ENCODE measurements around the gene ZNF700.
"Not testable (repeated sequence)": the region's sequence is repeated elsewhere in the genome, so short reads cannot be mapped to it uniquely, and the experiment has no call there.

The ZNF700 gene

DNA sequence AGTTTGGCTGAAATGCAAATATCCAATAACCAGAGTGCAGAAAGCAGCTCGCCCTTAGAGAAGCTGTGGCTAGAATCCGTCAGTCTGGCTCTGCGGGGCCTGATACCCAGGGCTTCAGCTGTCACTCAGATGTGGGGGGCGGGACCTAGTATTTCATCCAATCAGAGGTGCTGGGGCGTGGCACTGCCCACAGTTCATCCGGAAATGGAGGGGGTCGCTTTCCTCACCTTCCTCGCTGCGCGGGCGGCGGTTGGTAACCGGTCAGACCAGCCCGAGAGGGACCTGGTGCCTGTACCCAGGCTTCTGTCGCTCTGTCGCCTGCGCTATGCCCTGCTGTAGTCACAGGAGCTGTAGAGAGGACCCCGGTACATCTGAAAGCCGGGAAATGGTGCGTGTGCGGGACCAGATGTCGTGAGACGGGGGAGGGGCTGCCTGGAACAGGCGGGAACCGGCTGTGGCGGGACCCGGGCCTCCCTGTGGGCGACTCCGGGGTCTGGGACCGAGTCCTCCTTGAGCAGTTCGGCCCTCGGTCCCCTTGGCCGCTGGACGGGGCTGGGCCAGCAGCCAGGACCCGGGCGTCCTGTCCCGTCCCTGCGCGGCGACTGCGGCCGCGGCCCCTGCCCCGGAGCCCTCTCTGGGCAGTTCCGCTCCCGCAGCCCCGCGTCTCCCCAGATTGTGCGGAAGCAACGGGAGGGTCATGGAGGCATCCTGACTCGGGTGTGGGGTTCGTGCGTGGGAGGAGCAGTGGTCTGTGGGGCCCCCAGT is at the start of gene ZNF700:
Gene ZNF700 (plus strand): TSS at position 222 of the 765 bp plus-strand sequence. CDS start 104 bp downstream, at position 326.
- peak; percentile 96 for DNase-seq

DNA sequence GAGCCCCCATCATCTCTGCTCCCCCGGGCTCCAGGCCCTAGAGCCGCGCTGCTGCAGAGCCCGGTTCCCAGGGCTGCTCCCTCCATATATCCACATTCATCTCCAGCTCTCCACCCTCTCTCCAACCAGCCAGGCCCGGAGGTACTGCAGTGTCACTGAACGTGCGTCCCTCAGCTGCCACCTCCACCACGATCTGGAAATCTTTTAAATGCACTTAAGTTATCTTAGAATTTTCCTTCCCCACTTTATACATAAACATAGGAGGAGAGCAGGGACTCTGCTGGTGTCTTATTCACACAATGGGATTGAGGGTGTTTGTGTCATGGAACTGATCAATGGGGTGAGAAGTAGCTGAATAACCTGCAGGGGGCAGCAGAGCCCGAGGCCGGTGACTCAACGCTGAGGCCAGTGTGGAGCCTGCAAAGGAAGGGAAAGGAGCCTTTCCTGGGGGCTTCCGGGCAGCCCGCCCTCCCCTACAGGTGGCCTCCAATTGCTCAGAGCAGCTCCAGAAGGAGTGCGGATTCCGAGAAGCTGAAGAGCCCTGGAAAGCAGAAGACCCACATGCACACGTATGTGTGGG is 45.1 kb upstream of the ZNF700 start:
- DNase-seq: not testable (repeated sequence)

DNA sequence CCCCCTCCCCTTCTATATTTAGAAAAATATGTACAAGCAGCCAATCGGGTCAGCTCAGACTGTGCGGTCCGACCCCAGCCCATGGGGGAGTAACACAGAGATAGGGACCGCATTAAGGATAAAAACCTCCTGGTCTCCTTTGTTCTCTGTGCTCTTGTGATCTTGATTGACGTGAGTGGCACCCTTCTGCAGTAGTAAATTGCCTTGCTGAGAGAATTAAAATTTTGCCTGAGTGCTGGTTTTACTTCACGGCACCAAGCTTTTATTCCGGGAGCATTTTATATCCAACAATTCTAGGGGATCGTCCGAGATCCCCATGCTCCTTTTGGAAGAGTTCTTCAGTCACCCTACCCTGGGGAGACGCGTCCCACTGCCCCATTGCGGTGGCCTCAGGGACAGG is 44.3 kb upstream of the ZNF700 start:
- no peak for DNase-seq

DNA sequence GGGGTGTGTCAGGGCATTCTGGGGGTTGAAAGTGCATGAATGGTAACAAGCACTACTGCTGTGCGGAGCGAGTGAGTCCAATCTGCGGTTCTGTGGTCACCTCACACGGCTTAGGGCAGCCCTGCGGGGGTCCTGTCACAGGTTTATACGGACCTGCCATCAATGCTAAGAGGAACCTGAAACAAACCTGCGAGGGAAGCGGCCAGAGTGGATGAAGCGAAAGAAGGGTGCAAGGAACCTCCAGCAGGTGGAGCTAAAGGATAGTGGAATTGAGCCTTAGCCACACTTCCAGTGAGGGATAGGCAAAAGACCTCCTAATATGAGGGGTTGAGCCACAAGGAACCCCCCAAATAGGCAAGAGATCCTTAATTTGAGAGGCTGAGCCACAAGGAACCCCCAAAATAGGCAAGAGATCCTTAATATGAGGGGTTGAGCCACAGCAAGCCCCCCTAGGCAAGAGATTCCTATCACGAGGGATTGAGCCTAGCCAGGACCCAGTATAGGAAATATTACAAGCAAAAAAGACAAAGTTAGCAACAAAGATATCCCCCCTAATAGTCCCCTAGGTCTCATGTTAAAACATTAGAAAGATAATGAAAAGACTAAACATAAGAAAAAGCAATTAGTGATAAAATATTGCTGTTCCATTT is 43.6 kb upstream of the ZNF700 start:
- DNase-seq: peak; percentile 11

DNA sequence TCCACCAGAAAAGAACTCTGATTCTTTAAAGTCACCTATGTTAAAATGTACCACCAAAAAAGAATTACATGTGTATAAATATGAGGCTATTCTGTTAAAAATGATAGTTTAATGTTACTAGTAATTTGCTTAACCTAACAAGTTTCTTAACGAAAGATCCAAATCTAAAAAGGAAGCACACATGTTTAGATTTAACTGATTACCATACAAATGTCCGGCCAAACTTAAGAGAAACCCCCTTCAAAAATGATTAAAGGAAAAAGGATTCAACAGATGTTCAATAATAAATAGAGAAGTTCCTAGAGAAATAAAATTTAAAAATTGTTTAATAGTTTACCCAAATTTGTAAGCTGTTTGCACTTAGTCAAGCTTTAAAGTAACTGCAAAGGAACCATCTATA is 42.3 kb upstream of the ZNF700 start:
- DNase-seq: no peak

DNA sequence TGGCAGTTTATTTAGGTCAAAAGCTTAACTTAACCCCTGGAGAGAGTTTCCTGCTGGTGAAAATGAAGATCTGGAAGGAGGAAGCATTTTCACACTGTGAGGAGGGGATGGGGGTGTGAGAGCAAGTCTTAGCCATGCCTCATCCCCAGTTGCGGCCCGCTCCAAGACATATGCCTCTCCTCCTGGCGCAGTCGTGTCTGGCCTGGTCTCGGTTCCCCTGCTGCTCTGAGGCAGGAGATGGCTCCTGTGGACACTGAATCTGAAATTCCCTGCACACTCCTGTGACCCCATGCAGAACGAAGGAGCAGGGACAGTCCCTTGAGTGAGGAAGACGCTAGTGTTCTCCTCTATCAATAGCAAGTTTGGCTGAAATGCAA is 37.7 kb upstream of the ZNF700 start:
- DNase-seq: no peak

DNA sequence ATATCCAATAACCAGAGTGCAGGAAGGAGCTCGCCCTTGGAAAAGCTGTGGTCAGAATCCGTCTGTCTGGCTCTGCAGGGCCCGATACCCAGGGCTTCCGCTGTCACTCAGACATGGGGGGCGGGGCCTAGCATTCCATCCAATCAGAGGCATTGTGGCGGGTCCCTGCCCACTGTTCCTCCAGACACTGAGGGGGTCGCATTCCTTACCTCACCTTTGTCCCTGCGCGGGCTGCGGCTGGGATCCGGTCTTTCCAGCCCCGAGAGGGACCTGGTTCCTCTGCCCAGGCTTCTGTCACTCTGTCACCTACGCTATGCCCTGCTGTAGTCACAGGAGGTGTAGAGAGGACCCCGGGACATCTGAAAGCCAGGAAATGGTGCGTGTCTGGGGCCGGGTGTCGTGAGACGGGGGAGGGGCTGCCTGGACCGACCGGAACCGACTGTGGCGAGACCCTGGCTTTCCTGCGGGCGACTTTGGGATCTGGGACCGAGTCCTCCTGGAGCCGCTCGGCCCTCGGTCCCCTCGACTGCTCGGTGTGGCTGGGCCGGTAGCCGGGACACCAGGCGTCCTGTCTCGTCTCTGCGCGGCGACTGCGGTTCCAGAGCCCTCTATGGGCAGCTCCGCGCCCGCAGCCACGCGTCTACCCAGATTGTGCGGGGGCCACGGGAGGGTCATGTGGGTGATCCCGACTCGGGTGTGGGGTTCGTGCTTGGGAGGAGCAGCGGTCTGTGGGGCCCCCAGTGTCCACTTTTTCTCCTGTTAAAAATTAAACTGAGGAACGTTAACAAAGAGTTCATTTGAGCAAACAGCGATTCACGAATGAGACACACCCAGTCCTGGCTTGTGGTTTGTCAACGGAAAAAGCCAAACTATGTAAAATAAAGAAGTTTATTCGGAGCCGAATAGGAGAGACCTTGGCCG is 37.0 kb upstream of the ZNF700 start, which contains the start of gene ZNF69:
Gene ZNF69 (plus strand): TSS at position 172 of the 921 bp plus-strand sequence. CDS start 142 bp downstream, at position 314.
- no peak for DNase-seq

DNA sequence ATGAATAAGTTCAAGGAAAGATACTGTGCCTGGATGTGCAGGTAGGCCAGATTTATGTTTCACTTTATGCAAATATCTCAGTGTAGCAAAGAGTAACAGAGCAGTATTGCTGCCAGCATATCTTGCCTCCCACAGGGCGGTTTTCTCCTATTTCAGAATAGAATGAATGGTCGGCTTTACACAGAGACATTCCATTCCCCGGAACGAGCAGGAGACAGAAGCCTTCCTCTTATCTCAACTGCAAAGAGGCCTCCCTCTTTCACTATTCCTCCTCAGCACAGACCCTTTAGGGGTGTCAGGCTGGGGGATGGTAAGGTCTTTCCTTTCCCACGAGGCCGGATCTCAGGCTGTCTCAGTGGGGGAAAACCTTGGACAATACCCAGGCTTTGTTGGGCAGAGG is 35.0 kb upstream of the ZNF700 start:
- DNase-seq: not testable (repeated sequence)

DNA sequence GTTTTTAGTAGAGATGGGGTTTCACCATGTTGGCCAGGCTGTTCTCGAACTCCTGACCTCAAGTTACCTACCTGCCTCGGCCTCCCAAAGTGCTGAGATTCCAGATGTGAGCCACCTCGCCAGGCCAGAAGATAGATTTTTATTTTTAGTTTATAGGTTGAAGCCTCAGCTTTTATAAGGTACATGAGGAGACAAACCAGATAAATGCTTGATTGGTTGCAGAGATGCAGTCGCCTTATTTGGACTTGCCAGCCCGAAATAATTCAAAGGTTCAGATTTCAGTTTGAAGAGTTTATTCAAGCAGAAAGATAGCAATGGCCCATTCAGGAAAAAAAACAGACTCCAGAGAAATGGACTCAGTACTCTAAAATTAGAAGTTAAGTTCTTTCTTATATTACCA is 34.3 kb upstream of the ZNF700 start:
- DNase-seq: no peak

DNA sequence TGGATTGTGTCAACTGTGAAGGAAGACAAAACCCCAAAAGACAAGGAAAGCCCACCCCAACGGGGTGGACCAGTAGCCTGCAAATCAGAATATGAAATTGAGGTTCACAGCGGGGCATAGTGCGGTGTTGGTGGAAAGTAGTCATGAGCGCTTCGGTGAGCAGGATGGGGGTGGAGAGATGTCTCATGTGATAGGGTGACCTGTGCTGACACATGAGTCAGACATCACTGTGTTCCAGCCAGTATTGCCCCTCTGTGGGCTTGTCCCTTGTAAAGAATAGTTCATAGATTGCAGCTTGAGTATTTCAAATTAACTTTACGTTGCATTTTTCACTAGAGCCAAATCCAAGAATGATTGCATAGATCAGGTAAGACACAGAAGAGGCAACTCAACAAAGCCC is 30.1 kb upstream of the ZNF700 start:
- DNase-seq: no peak

DNA sequence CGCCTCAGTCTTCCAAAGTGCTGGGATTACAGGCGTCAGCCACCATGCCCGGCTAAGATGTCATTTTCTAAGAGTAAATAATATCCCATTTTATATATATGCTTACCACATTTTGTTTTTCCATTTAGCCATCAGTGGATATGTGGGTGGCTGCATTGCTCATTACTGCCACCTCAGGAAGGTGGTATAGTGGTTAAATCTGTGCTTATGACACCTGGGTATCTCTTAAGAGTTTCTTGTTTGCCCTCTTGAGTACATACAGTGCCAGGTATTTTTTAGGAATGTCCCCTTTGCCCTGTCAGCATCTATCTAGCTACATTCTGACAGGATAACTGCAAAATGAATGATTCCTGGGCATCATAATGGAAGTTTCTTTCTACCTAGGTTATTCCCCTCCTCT is 22.7 kb upstream of the ZNF700 start:
- DNase-seq: no peak

DNA sequence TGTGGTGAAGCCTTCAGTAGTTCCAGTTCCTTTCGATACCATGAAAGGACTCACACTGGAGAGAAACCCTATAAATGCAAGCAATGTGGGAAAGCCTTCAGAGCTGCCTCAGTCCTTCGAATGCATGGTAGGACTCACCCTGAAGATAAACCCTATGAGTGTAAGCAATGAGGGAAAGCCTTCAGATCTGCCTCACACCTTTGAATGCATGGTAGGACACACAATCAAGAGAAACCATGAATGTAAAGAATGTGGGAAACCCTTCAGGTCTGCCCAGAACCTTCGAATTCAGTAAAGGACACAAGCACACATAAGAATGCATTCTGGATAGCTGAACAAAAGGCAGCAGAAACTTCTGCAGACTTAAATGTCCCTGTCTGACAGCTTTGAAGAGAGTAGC is 19.0 kb upstream of the ZNF700 start:
- no peak for DNase-seq

DNA sequence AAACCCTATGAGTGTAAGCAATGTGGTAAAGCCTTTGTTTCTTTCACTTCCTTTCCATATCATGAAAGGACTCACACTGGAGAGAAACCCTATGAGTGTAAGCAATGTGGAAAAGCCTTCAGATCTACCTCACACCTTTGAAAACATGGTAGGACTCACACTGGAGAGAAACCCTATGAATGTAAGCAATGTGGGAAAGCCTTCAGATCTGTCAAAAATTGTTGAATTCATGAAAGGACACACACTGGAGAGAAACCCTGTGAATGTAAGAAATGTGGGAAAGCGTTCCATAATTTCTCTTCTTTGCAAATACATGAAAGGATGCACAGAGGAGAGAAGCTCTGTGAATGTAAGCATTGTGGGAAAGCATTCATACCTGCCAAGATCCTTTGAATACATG is 13.0 kb upstream of the ZNF700 start:
- not testable (repeated sequence) for DNase-seq

DNA sequence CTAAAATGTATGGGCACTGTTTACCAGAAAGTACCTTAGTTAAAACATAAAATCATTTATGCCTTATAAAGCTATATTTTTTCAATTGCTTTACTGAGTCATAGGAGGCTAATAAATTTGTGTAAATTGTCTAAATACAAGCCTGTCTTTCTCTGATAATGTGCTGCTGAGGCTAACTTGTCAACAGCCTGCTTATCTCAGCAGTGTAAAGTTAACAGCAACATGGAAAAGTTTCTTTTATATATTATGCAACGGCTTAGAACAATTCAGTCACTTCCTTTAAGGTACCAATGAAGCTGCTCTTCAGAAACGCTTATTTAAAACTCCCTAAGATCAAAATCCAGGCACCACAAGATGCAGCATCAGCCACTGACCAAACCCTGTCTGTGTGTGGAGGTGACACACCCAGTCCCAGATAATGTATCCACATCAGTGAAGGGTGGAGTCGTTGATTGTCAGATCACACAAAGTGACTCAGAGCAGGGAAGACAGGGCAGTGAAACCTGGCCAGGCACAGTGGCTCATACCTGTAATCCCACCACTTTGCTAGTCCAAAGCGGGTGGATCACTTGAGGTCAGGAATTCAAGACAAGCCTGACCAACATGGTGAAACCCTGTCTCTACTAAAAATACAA is 10.4 kb upstream of the ZNF700 start:
- not testable (repeated sequence) for DNase-seq

DNA sequence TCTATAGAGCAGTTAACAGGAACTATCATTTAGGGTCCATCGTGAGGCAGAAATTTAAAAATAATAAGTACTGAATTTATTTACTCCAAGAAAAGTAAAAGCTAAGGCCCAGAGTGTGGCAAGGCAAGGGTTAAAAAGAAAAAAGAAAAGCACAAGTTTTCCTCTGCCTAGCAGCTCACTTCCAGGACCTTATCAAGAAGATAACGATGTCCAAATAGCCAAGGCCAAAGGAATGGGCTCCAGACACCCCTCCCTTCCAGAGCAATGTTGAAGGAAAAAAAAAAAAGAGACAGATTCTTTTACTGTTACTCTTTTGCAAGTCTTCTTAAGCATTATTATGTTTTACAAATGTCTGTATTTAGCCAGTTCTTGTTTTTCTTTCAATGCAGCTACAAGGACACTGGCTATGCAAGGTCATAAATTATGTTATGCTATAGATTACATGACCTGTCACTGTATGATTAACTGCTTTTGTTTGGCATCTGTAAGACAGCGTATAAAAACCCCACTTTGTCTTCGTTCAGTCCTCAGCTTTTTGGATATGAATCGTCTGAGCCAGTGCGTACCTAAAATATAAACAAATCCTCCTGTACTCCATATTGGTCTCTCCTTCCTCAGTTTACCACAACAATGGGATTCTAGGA is 2.9 kb upstream of the ZNF700 start:
- no peak for DNase-seq

DNA sequence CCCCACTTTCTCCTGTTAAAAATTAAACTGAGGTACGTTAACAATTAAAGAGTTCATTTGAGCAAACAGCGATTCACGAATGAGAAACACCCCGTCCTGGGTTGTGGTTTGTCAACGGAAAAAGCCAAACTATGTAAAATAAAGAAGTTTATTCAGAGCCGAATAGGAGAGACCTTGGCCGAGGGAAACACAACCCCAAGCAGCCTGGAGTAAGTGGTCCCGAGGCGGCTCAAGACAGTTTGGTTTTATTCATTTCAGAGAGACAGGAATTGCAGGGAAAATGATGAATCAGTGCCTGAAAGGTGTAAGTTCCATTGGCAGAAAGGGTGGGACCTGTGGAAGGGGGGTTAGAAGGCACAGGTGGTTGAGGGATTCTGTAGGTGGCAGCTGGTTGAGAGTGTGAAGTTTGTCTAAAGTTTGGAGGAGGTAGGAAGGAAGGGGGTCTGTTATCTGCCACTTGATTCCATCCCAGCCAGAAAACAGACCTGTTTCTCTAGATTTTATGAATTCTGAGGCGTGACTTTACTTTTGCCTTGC is 812 bp downstream of the ZNF700 start:
- not testable (repeated sequence) for DNase-seq

DNA sequence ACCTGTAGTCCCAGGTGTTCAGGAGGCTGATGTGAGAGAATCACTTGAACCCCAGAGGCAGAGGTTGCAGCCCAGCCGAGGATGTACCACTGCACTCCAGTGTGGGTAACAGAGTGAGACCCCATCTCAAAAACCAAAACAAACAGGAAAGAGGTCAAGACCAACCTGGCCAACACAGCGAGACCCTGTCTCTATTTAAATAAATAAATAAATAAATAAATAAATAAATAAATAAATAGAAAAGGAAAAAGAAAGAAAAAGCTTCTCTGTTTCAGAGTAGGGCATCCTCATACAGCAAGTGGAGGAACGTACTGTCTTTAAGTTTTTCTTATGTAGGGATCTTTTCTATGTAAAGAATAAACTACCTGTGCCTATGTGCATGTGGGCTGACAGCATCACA is 2.3 kb downstream of the ZNF700 start:
- no peak for DNase-seq

DNA sequence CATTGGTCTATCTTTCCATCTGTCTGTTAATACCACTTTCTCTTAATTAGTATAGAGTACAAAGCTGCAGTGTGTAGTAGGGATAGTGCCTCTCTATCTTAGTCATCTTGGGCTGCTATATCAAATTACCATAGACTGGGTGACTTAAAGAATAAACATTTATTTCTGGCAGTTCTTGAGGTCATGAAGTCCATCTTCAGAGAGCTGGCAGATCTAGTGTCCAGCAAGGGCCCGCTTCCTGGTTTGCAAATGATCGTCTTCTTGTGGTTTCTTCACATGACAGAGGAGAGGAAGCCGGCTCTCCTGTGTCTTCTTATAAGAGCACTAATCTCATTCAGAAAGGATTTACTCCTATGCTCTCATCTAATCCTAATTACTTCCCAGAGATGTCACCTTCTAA is 6.1 kb downstream of the ZNF700 start:
- no peak for DNase-seq

DNA sequence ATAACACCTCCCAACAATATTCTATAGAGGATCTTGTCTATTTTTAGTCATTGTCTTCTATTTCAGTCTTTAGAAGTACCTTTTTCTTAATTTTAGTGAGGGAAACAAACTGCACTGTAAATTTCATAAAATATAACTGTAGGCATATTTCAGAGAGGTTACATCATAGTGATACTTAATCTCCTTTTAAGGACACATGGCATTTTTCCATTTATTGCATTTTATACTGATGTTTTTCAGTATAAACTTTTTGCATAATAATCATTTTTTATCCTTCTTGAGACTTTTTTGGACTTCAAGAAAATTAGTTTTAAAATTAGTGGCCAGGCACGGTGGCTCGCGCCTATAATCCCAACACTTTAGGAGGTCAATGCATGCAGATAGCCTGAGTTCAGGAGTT is 6.6 kb downstream of the ZNF700 start:
- DNase-seq: no peak

DNA sequence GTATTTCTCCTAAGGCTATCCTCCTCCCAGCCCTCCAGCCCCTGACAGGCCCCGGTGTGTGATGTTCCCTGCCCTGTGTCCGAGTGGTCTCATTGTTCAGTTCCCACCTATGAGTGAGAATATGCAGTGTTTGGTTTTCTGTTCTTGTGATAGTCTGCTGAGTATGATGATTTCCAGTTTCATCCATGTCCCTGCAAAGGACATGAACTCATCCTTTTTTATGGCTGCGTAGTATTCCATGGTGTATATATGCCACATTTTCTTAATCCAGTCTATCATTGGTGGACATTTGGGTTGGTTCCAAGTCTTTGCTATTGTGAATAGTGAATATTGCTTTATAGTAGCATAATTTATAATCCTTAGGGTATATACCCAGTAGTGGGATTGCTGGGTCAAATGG is 10.9 kb downstream of the ZNF700 start:
- DNase-seq: not testable (repeated sequence)

DNA sequence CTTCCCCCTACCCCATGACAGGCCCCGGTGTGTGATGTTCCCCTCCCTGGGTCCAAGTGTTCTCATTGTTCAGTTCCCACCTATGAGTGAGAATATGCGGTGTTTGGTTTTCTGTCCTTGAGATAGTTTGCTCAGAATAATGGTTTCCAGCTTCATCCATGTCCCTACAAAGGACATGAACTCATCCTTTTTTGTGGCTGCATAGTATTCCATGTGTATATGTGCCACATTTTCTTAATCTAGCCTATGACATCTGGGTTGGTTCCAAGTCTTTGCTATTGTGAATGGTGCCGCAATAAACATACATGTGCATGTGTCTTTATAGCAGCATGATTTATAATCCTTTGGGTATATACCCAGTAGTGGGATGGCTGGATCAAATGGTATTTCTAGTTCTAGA is 13.5 kb downstream of the ZNF700 start:
- DNase-seq: not testable (repeated sequence)
